Endothelial cell of umbilical vein (primary cell): ENCODE results near the gene SLC5A2. TPM values are rescaled to one million over a fixed set of nuclear protein-coding genes. Genes with fewer than 3 reads are reported as not detected.

Experiments used
- BruUV-seq: library from RNA; stranded (reverse); fragments of 400-500 nt; replicated peaks from 2 replicates; lab custom pipeline; 2021; lab: Mats Ljungman, UMichigan
- CTCF ChIA-PET: fragments of 300-600, 350-600 bp; sonication (Branson Sonifier 250); formaldehyde crosslinking; loops from one replicate; lab custom pipeline; 2021; ENCODE audit warnings: antibody characterized with exemption, inconsistent platforms; lab: Charles Lee
- POLR2A ChIA-PET: fragments of 300-600, 350-600 bp; sonication (Branson Sonifier 250); formaldehyde crosslinking; loops from one replicate; lab custom pipeline; 2021; ENCODE audit warnings: antibody characterized with exemption, inconsistent platforms; lab: Charles Lee
- DNase-seq: peaks from one replicate; pipeline ENCODE4 v3.0.0-alpha.2; 2011; ENCODE audit warnings: low read depth, low spot score
- FAIRE-seq: peaks from 2 replicates; lab custom pipeline; 2011; peaks lifted over from hg19 to GRCh38; lab: Jason Lieb, UNC
- H2AFZ ChIP-seq: 2 replicates; pipeline ENCODE4 v1.6.0; 2012; ENCODE audit warnings: low read depth, low read length, control low read depth, inconsistent platforms
- H3K27ac ChIP-seq: 2 replicates; pipeline ENCODE4 v1.5.1; 2011; ENCODE audit warnings: low read depth, mild to moderate bottlenecking, control low read depth, low read length, moderate library complexity; ENCODE audit not compliant: insufficient read depth
- H3K27me3 ChIP-seq, 2 experiments: 2 replicates each; pipeline versions ENCODE4 v1.6.0 to v1.6.1; 2011; ENCODE audit warnings: low read length in 2 of 2, mixed read lengths in 1 of 2; ENCODE audit not compliant: control insufficient read depth in 2 of 2, insufficient read depth in 2 of 2
- H3K36me3 ChIP-seq, 2 experiments: 2 replicates in 1 of 2; 3 replicates in 1 of 2; pipeline ENCODE4 v1.5.1; 2011; ENCODE audit warnings: low read length in 2 of 2, mild to moderate bottlenecking in 1 of 2, moderate library complexity in 1 of 2; ENCODE audit not compliant: control insufficient read depth in 2 of 2, insufficient read depth in 2 of 2; ENCODE audit errors: extremely low read depth in 1 of 2
- H3K4me1 ChIP-seq: 3 replicates; pipeline ENCODE4 v1.5.1; 2011; ENCODE audit warnings: mild to moderate bottlenecking, low read length; ENCODE audit not compliant: control insufficient read depth, insufficient read depth; ENCODE audit errors: extremely low read depth
- H3K4me2 ChIP-seq: 2 replicates; pipeline ENCODE4 v1.6.1; 2011; ENCODE audit warnings: low read length, control low read depth, mixed read lengths; ENCODE audit not compliant: insufficient read depth
- H3K4me3 ChIP-seq, 3 experiments: fragments of 200-600 bp in 1 of 3; sonication (generic), shearing (Covaris generic) in 1 of 3; replicated peaks in 1 of 3; 2 replicates each; pipeline ENCODE4 v1.5.1; 2011 to 2016; ENCODE audit warnings: control low read depth in 3 of 3, low read length in 3 of 3, mild to moderate bottlenecking in 2 of 3, inconsistent platforms in 1 of 3, low read depth in 1 of 3, moderate library complexity in 1 of 3; ENCODE audit not compliant: insufficient read depth in 1 of 3
- H3K79me2 ChIP-seq: 2 replicates; pipeline ENCODE4 v1.6.0; 2012; ENCODE audit warnings: low read length, inconsistent platforms; ENCODE audit not compliant: control insufficient read depth, insufficient read depth
- H3K9ac ChIP-seq: replicated peaks from 2 replicates; pipeline ENCODE3; 2011; ENCODE audit warnings: low read length, control low read depth; ENCODE audit not compliant: insufficient read depth; ENCODE audit errors: extremely low read depth
- H3K9me1 ChIP-seq: replicated peaks from 3 replicates; pipeline ENCODE4 v1.6.0; 2011; ENCODE audit warnings: mild to moderate bottlenecking, low read length; ENCODE audit not compliant: control insufficient read depth, insufficient read depth; ENCODE audit errors: extremely low read depth
- H3K9me3 ChIP-seq: replicated peaks from 2 replicates; pipeline ENCODE4 v1.5.1; 2012; ENCODE audit warnings: low read length, inconsistent platforms; ENCODE audit not compliant: control insufficient read depth, insufficient read depth
- H4K20me1 ChIP-seq: replicated peaks from 2 replicates; pipeline ENCODE3; 2011; ENCODE audit warnings: mild to moderate bottlenecking, low read length; ENCODE audit not compliant: control insufficient read depth, insufficient read depth; ENCODE audit errors: extremely low read depth
- CTCF ChIP-seq, 2 donors: IDR thresholded peaks; 1 replicate in 1 of 2; 2 replicates in 1 of 2; pipeline ENCODE4 v1.5.1; 2011; ENCODE audit warnings: low read length in 2 of 2, mild to moderate bottlenecking in 2 of 2, moderate library complexity in 2 of 2, control low read depth in 1 of 2, inconsistent platforms in 1 of 2, low read depth in 1 of 2; ENCODE audit not compliant: insufficient read depth in 1 of 2; ENCODE audit errors: extremely low read depth in 1 of 2
- EZH2 ChIP-seq: IDR thresholded peaks from 2 replicates; pipeline ENCODE4 v1.6.1; 2012; ENCODE audit warnings: borderline replicate concordance, low read depth, mild to moderate bottlenecking, moderate library complexity, low read length, inconsistent platforms; ENCODE audit not compliant: severe bottlenecking
- FOS ChIP-seq: IDR thresholded peaks from 2 replicates; pipeline ENCODE4 v1.6.1; 2011; ENCODE audit warnings: mild to moderate bottlenecking, low read length, moderate library complexity, borderline replicate concordance; ENCODE audit not compliant: insufficient read depth
- GATA2 ChIP-seq: IDR thresholded peaks from 2 replicates; pipeline ENCODE4 v1.7.0; 2011; ENCODE audit warnings: low read depth, mild to moderate bottlenecking, moderate library complexity, mixed read lengths, low read length; ENCODE audit not compliant: insufficient read length, insufficient read depth
- JUN ChIP-seq: IDR thresholded peaks from 2 replicates; pipeline ENCODE4 v1.6.1; 2011; ENCODE audit warnings: borderline replicate concordance, low read depth; ENCODE audit not compliant: insufficient read length, insufficient read depth
- MAX ChIP-seq: IDR thresholded peaks from 2 replicates; pipeline ENCODE4 v1.6.1; 2011; ENCODE audit not compliant: insufficient read depth, insufficient read length
- MYC ChIP-seq: IDR thresholded peaks from one replicate; pipeline ENCODE4 v1.6.1; 2011; ENCODE audit warnings: mild to moderate bottlenecking, low read depth, low read length
- POLR2A ChIP-seq: IDR thresholded peaks from 2 replicates; pipeline ENCODE4 v1.6.1; 2012; ENCODE audit warnings: low read depth, mild to moderate bottlenecking, control low read depth, low read length
- POLR2AphosphoS5 ChIP-seq: IDR thresholded peaks from 2 replicates; pipeline ENCODE4 v1.6.1; 2012; ENCODE audit warnings: low read depth, mild to moderate bottlenecking, control low read depth, low read length, moderate library complexity; ENCODE audit not compliant: insufficient read depth
- dilution Hi-C: fragments of 300-500 bp; cut with MboI; formaldehyde crosslinking; loops from one replicate; pipeline ENCODE4 v1.15.0; 2019; ENCODE audit warnings: low sequenced_read_pairs; ENCODE audit not compliant: extremely low pct_ligation_motif_present
- intact Hi-C: fragments of 100-400 bp; cut with micrococcal nuclease; formaldehyde crosslinking; loops from one replicate; pipeline ENCODE4 v1.10.0; 2022
- polyA plus RNA-seq, 4 experiments: library from polyadenylated mRNA; depleted of rRNA in 3 of 4; stranded (reverse) in 3 of 4; unstranded in 1 of 4; fragments of >200 nt; gene quantifications; 2 replicates each; pipeline versions ENCODE4 v1.2.1 to v1.2.3, GENCODE V29; 2011 to 2012; ENCODE audit warnings: missing spikeins in 1 of 4
- total RNA-seq: library from RNA; stranded (reverse); gene quantifications from 2 replicates; pipeline ENCODE4 v1.2.3, GENCODE V29; 2021

Gene SLC5A2
- total and polyA plus RNA-seq, 2 donors (not counting 3 experiments of a cell fraction or from before 2014, with no cell fraction given) = 0.03 TPM; not detected in 1

- TF ChIP-seq CTCF (IDR thresholded peaks at IDR 0.05; ENCODE audit: extremely low read depth in 1 of 2, insufficient read depth in 1 of 2, low read depth in 1 of 2, low read length in 2 of 2) (no peak), MAX (no peak), MYC (no peak), JUN (no peak), POLR2A (no peak), GATA2 (no peak), EZH2 (no peak), POLR2AphosphoS5 (no peak), FOS (no peak)
- no peak overlapping the region for H3K9ac ChIP-seq
- no peaks in the 10 kb centered on the region for H4K20me1 ChIP-seq
- peaks cover 9% of the 10 kb centered on the region for H3K4me1 ChIP-seq
- no peaks in the 10 kb centered on the region for H3K9me3 ChIP-seq
- H2AFZ ChIP-seq = no peak overlapping the region
- peaks cover 6 to 17% of the 10 kb centered on the region in 2 experiments for H3K36me3 ChIP-seq
- no peak for DNase-seq
- H3K27me3 ChIP-seq = no peaks in the 10 kb centered on the region
- no peaks in the 10 kb centered on the region for H3K9me1 ChIP-seq
- ChIA-PET CTCF (no interaction called here), POLR2A (no interaction called here)
- dilution Hi-C loops = no loop called here
- no peak overlapping the region for H3K4me2 ChIP-seq
- FAIRE-seq = no peak
- H3K4me3 ChIP-seq = no peak overlapping the region
- H3K27ac ChIP-seq = no peak overlapping the region
- peaks cover 11% of the 10 kb centered on the region for H3K79me2 ChIP-seq
- intact Hi-C loops = no loop called here
- BruUV-seq = no TSS peak
These were observed 15.1 kb upstream of the SLC5A2 start for GRCh38 chr16:31467858-31468257.
